NB4 (cell line): ENCODE results near the gene PPP3R1.

Experiments
- CTCF ChIP-seq: IDR thresholded peaks from one replicate; pipeline ENCODE4 v1.5.1; 2012; ENCODE audit warnings: low read depth, low read length
- MYC ChIP-seq: IDR thresholded peaks from 2 replicates; pipeline ENCODE4 v1.6.1; 2011; ENCODE audit warnings: low read depth, low read length
- POLR2A ChIP-seq: IDR thresholded peaks from 2 replicates; pipeline ENCODE4 v1.6.1; 2011; ENCODE audit warnings: mild to moderate bottlenecking; ENCODE audit not compliant: insufficient read length; ENCODE audit errors: extremely low read depth
- TF ChIP-seq, protein P1 (sequence below): IDR thresholded peaks from 2 replicates; pipeline ENCODE4 v1.6.1; 2011; ENCODE audit warnings: low read depth, low read length

- TF ChIP-seq CTCF = no peak
- peak; percentile 87 for TF ChIP-seq POLR2A
- TF ChIP-seq MYC = peak; percentile 87
- TF ChIP-seq, protein P1, sequence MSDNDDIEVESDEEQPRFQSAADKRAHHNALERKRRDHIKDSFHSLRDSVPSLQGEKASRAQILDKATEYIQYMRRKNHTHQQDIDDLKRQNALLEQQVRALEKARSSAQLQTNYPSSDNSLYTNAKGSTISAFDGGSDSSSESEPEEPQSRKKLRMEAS = peak; percentile 74
Measured at GRCh38 chr2:68252400-68253218, at the start of gene PPP3R1.
